NCI-H1105 treated with DMSO at 0.1 percent for 48 hours (cell line): ENCODE measurements around the gene TMEM94.
"Not testable (repeated sequence)": the region's sequence is repeated elsewhere in the genome, so short reads cannot be mapped to it uniquely, and the experiment has no call there.

Source experiments
- DNase-seq: peaks from one replicate; lab custom pipeline; 2025; lab: John Stamatoyannopoulos, UW

The TMEM94 gene

GRCh38 chr17:75456417-75457046 is at the start of gene TMEM94:
Gene TMEM94, plus strand, starts transcription at chr17:75456635. Its CDS starts 15,271 bp downstream, at chr17:75471906.
- peak; percentile 96 for DNase-seq

GRCh38 chr17:75407655-75408352 is 48.6 kb upstream of the TMEM94 start:
- no peak for DNase-seq

DNA sequence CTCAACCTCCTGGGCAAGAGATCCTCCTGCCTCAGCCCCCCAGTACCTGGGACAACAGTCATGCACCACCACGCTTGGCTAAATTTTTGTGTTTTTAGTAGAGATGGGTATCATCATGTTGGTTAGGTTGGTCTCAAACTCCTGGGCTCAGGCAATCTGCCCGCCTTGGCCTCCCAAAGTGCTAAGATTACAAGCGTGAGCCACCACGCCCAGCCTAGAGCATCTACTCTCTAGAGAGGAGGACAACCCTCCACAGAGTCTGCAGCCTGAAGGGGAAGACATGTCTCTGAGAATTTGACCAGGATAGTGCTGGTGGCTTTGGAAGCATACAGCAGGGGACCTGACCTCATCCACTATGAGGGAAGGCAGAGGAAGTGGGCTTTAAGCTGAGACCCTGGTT is 46.3 kb upstream of the TMEM94 start:
- DNase-seq: no peak

DNA sequence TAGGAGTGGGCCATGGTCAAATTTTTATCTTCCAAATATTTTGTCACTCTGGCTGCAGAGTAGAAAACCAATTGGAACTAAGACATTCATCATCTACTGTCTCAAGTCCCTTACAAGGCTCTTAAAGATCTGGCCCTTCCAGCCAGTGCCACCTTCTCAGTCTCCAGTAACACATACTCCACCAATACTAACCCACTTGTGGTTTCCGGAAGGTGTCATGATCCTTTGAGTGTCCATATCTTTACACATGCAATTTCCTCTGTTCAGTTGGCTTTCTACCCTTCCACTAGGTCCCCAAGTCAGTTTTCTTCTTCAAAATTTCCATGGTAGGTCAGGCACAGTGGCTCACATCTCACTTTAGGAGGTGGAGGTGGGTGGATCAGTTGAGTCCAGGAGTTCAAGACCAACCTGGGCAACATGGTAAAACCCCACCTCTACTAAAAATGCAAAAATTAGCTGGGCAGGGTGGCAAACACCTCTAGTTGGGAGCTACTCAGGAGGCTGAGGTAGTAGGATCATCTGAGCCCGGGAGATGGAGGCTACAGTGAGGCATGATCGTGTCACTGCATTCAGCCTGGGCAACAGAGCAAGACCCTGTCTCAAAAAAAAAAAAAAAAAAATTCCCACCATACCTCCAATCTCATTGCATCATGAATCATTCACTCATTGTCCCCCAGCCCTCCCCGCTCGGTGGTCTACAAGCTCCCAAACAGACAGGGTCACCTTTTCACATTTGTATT is 44.9 kb upstream of the TMEM94 start:
- DNase-seq: no peak

DNA sequence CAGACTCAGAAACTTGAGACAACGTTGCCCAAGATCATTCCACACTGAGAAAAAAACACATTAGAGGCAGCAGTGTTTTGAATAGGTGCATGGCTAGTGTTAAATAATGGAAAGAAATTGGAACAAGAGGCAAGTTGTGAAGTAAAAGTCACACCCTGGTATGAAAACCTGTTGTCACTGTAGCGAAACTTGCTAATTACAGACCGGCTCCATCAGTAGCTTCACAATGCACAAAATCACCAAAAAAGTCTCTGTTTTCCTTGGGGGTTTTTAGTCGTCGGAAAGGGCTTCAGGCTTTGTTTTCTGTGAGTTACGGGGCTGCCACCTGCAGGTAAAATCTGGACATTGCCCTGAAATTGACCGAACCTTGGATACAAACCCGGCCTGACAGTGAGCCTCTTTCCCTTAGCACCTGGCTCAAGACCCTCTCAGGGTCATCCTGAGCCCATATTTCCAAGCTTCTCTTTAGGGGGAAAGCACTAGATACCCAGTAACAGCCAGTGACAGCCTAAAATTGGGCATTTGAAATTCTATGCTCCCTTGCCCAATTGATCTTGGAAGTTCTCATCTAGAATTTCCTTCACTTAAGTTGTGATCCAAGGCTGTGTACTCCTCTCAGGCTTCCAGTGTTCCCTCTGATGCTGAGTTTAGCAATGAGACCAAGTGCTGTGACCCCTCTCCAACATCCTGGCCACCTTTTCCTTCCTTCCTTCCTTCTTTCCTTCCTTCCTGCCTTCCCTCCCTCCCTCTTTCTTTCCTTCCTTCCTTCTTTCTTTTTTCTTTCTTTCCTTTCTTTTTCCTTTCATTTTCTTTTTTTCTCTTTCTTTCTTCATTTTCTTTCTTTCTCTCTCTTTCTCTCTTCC is 43.7 kb upstream of the TMEM94 start:
- peak; percentile 75 for DNase-seq

DNA sequence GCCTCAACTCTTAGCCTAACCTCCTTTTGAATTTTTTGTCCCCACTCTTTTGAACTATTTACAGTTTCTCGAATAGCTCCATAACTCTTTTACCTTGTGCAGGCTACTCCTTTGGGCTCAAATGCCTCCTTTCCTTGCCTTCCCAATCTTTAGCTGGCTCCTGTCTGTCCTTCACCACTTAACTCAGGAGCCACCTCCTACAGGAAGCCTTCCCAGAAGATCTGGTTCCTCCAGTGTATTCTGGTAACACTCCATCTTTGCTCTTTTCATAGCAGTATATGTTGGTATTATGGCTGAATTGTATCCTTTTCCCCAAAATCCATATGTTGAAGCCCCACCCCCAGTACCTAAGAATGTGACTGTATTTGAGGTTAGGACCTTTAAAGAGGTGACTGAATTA is 41.9 kb upstream of the TMEM94 start:
- DNase-seq: no peak

GRCh38 chr17:75416006-75416405 is 40.4 kb upstream of the TMEM94 start:
- DNase-seq: no peak

- no peak for DNase-seq
Measured at GRCh38 chr17:75417054-75417580, 39.3 kb upstream of the TMEM94 start.

- DNase-seq: no peak
Measured at GRCh38 chr17:75418531-75418930, 37.9 kb upstream of the TMEM94 start.

- no peak for DNase-seq
Measured at GRCh38 chr17:75428543-75429469, 27.6 kb upstream of the TMEM94 start.

GRCh38 chr17:75430159-75430974 is 26.1 kb upstream of the TMEM94 start:
- no peak for DNase-seq

- no peak for DNase-seq
Measured at GRCh38 chr17:75433218-75433783, 23.1 kb upstream of the TMEM94 start.

DNA sequence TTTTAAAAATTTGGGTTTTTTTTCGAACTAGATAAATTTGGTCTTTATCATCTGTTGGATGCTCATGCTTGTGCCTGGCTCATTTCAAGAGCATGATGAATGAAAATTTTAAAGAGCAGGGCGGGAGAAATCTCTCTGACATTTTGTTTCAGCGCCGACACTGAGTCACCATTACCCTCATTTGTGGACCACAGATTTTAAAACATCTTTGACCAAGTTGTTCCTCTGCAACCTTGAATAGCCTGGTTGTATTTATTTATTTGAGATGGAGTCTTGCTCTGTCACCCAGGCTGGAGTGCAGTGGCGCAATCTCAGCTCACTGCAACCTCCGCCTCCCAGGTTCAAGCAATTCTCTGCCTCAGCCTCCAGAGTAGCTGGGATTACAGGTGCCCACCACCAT is 22.0 kb upstream of the TMEM94 start:
- not testable (repeated sequence) for DNase-seq

DNA sequence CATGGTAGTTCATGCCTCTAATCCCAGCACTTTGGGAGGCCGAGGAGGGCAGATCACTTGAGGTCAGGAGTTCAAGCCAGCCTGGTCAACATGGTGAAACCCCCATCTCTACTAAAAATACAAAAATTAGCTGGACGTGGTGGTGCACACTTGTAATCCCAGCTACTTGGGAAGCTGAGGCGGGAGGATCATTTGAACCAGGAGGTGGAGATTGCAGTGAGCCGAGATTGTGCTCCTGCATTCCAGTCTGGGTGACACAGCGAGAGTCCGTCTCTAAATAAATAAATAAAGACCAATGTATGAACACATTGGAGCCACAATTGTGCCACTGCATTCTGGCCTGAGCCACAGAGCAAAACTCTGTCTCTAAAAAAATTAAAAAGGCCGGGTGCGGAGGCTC is 19.0 kb upstream of the TMEM94 start:
- not testable (repeated sequence) for DNase-seq

DNA sequence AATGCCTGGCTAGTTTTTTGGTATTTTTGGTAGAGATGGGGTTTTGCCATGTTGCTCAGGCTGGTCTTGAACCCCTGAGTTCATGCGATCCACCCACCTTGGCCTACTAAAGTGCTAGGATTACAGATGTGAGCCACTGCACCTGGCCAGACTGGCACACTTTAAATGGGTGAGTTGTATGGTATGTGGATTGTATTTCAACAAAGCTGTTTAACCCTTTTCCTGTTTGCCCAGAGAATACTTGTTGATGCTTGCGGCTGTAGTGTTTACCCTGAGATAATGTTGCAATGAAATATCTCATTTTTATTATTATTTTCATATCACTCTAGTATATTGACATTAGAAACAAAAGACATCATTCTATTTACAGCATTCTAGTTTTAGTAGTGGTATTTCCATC is 17.1 kb upstream of the TMEM94 start:
- no peak for DNase-seq

DNA sequence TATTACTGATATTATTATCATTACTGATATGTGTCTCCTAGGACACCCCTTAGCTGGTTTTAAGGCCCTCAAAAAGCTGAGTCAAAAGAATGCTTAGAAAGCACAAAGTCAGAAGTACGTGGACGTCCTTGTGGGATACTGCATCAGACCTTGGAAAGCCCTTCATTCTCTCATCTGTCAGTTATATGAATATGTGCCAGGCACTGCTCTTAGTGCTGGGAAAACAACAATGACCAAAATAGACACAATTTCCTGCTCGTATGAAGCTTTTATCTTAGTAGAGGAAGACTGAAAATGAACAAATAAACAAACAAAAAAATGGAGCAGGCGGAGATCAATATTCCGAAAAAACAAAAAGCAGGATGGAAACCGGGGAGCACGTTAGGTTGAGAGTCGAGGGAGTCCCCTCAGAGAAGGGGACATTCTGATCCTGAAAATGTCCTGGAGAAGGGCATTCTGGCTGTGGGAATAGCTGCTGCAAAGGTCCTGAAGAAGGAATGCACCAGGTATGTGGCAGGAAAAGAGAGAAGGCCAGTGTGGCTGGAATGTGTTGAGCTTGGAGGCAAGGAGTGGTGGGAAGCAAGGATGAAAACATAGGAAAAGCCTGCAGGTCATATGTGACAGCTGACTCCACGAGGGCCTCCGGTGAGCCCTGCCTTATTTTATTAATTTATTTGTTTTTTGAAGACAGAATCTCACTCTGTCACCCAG is 15.5 kb upstream of the TMEM94 start:
- DNase-seq: no peak

- DNase-seq: no peak
Measured at GRCh38 chr17:75442168-75443103, 14.0 kb upstream of the TMEM94 start.

GRCh38 chr17:75445296-75445695 is 11.1 kb upstream of the TMEM94 start:
- DNase-seq: no peak
